ES-I3 (cell line): Measurements from ENCODE around the gene NECAB3.
"Not testable (repeated sequence)": the region's sequence is repeated elsewhere in the genome, so short reads cannot be mapped to it uniquely, and the experiment has no call there.

Experiments used
- H3K36me3 ChIP-seq: 2 replicates; pipeline ENCODE4 v1.6.1; 2013; ENCODE audit warnings: mild to moderate bottlenecking, low read length, control low read depth, moderate library complexity; ENCODE audit not compliant: insufficient read depth
- H3K4me1 ChIP-seq: 2 replicates; pipeline ENCODE4 v1.6.1; 2013; ENCODE audit warnings: mild to moderate bottlenecking, control low read depth, low read length; ENCODE audit not compliant: insufficient read depth
- H3K9ac ChIP-seq: 2 replicates; pipeline ENCODE4 v1.6.1; 2013; ENCODE audit warnings: low read depth, mild to moderate bottlenecking, low read length, moderate library complexity
- H3K9me3 ChIP-seq: 2 replicates; pipeline ENCODE4 v1.6.1; 2013; ENCODE audit warnings: mild to moderate bottlenecking, low read length, moderate library complexity; ENCODE audit not compliant: control insufficient read depth, insufficient read depth

Gene NECAB3

GRCh38 chr20:33703498-33704137, 29.4 kb upstream of the NECAB3 start:
- Histone ChIP-seq H3K4me1 (no peaks in the 10 kb centered on the region), H3K9me3 (peaks cover 4% of the 10 kb centered on the region; the same call in 1 of the 2 replicates), H3K9ac (no peak overlapping the region), H3K36me3 (no peaks in the 10 kb centered on the region)

GRCh38 chr20:33702861-33703260, 28.6 kb upstream of the NECAB3 start:
- Histone ChIP-seq H3K9me3 (peaks cover 4% of the 10 kb centered on the region; the same call in 1 of the 2 replicates), H3K4me1 (no peaks in the 10 kb centered on the region), H3K36me3 (no peaks in the 10 kb centered on the region), H3K9ac (no peak overlapping the region)

- Histone ChIP-seq H3K36me3 (no peaks in the 10 kb centered on the region), H3K9ac (no peak overlapping the region), H3K9me3 (peaks cover 4% of the 10 kb centered on the region; the same call in 1 of the 2 replicates), H3K4me1 (no peaks in the 10 kb centered on the region; the same call in 1 of the 2 replicates)
Observed at GRCh38 chr20:33701629-33702450, 27.6 kb upstream of the NECAB3 start.

- H3K9ac ChIP-seq, H3K9me3 ChIP-seq, H3K4me1 ChIP-seq, H3K36me3 ChIP-seq: not testable (repeated sequence)
Observed at GRCh38 chr20:33700696-33701441, 26.6 kb upstream of the NECAB3 start.

- H3K36me3 ChIP-seq, H3K4me1 ChIP-seq, H3K9ac ChIP-seq, H3K9me3 ChIP-seq: not testable (repeated sequence)
Observed at GRCh38 chr20:33698966-33699365, 24.7 kb upstream of the NECAB3 start.

GRCh38 chr20:33697129-33697528, 22.9 kb upstream of the NECAB3 start:
- no peaks in the 10 kb centered on the region for H3K36me3 ChIP-seq
- H3K4me1 ChIP-seq: peaks cover 9% of the 10 kb centered on the region; the same call in 1 of the 2 replicates
- H3K9me3 ChIP-seq: peaks cover 4% of the 10 kb centered on the region; the same call in 1 of the 2 replicates
- no peak overlapping the region for H3K9ac ChIP-seq

- no peaks in the 10 kb centered on the region for H3K9me3 ChIP-seq
- H3K9ac ChIP-seq: no peak overlapping the region
- peaks cover 9% of the 10 kb centered on the region; the same call in 1 of the 2 replicates for H3K4me1 ChIP-seq
- H3K36me3 ChIP-seq: no peaks in the 10 kb centered on the region
Observed at GRCh38 chr20:33696448-33696847, 22.2 kb upstream of the NECAB3 start.

GRCh38 chr20:33694639-33695012, 20.4 kb upstream of the NECAB3 start:
- peaks cover 14% of the 10 kb centered on the region for H3K4me1 ChIP-seq
- no peaks in the 10 kb centered on the region for H3K9me3 ChIP-seq
- H3K9ac ChIP-seq: no peak overlapping the region
- H3K36me3 ChIP-seq: no peaks in the 10 kb centered on the region

- H3K9ac ChIP-seq: no peak overlapping the region
Observed at GRCh38 chr20:33693741-33694638, 19.8 kb upstream of the NECAB3 start.

GRCh38 chr20:33693289-33693688, 19.1 kb upstream of the NECAB3 start:
- no peaks in the 10 kb centered on the region for H3K9me3 ChIP-seq
- no peak overlapping the region for H3K9ac ChIP-seq
- H3K4me1 ChIP-seq: peaks cover 15% of the 10 kb centered on the region
- no peaks in the 10 kb centered on the region for H3K36me3 ChIP-seq

More at GRCh38 chr20:33693741-33694638, 19.8 kb upstream of the NECAB3 start:
- Histone ChIP-seq H3K36me3 (no peaks in the 10 kb centered on the region), H3K4me1 (peaks cover 15% of the 10 kb centered on the region), H3K9me3 (no peaks in the 10 kb centered on the region)

GRCh38 chr20:33689973-33690372, 15.7 kb upstream of the NECAB3 start:
- Histone ChIP-seq H3K9me3 (no peaks in the 10 kb centered on the region), H3K9ac (no peak overlapping the region), H3K36me3 (no peaks in the 10 kb centered on the region), H3K4me1 (peaks cover 20% of the 10 kb centered on the region)

GRCh38 chr20:33689493-33689892, 15.3 kb upstream of the NECAB3 start:
- peaks cover 20% of the 10 kb centered on the region for H3K4me1 ChIP-seq
- H3K9me3 ChIP-seq: no peaks in the 10 kb centered on the region
- H3K36me3 ChIP-seq: no peaks in the 10 kb centered on the region
- H3K9ac ChIP-seq: no peak overlapping the region

GRCh38 chr20:33688938-33689424, 14.8 kb upstream of the NECAB3 start:
- Histone ChIP-seq H3K36me3 (no peaks in the 10 kb centered on the region), H3K9me3 (no peaks in the 10 kb centered on the region), H3K9ac (no peak overlapping the region), H3K4me1 (peaks cover 18% of the 10 kb centered on the region)
